ENCODE measurements around the gene LPP. TPM values are rescaled to one million over a fixed set of nuclear protein-coding genes. Genes with fewer than 3 reads are reported as not detected.

The LPP gene
- polyA plus RNA-seq, 3 donors, result 14.1 to 23.2 (median 15.3) TPM

GRCh38 chr3:188860147-188860546 is 706.2 kb downstream of the LPP start:
- 100% methylated on average over 2 of the region's 3 CpGs for WGBS (ENCODE audit: insufficient coverage)
- no peaks in the 10 kb centered on the region for H3K9me3 ChIP-seq (replicated peaks in 1 of 2; ENCODE audit: control insufficient read depth in 1 of 2, insufficient read depth in 1 of 2, low read length in 2 of 2)
- H3K27ac ChIP-seq (ENCODE audit: low read depth in 1 of 2, low read length in 2 of 2), result no peak overlapping the region
- H3K4me1 Mint-ChIP-seq, result peaks cover 8% of the 10 kb centered on the region
- no peak overlapping the region for H3K9ac ChIP-seq (ENCODE audit: insufficient read depth, low read length, poor library complexity, severe bottlenecking)
- H3K36me3 ChIP-seq (replicated peaks in 1 of 2; ENCODE audit: control insufficient read depth in 1 of 2, insufficient read depth in 2 of 2, low read length in 2 of 2), result no peaks in the 10 kb centered on the region
- H3K79me2 ChIP-seq (ENCODE audit: insufficient read depth, low read length), result no peaks in the 10 kb centered on the region
- intact Hi-C loops (cut with micrococcal nuclease), result no loop called here
- TF ChIP-seq CTCF (IDR thresholded peaks at IDR 0.05), result no peak
- H3K4me3 ChIP-seq (replicated peaks in 1 of 3; ENCODE audit: low read depth in 2 of 3, low read length in 3 of 3), result no peak overlapping the region
- DNase-seq, result peak in 1 of 3 donors; percentile 5
- H3K4me2 ChIP-seq (replicated peaks; ENCODE audit: extremely low read depth, low read length, poor library complexity, severe bottlenecking), result no peak overlapping the region
- peaks cover 0 to 2% of the 10 kb centered on the region in 2 donors for H3K36me3 Mint-ChIP-seq
- H3K4me1 ChIP-seq (ENCODE audit: control insufficient read depth in 1 of 2, insufficient read depth in 2 of 2, low read length in 2 of 2), result no peaks in the 10 kb centered on the region
- no peak overlapping the region for H3K27ac Mint-ChIP-seq
- peaks cover 0 to 2% (median 0%) of the 10 kb centered on the region in 3 donors for H3K27me3 Mint-ChIP-seq (ENCODE audit: low read depth in 3 of 3)
- H4K20me1 ChIP-seq (ENCODE audit: insufficient read depth, low read length), result no peaks in the 10 kb centered on the region
- no peak overlapping the region for H2AFZ ChIP-seq (ENCODE audit: insufficient read depth, low read depth, low read length, poor library complexity, severe bottlenecking)
- H3K27me3 ChIP-seq (ENCODE audit: control insufficient read depth in 2 of 2, insufficient read depth in 2 of 2, low read length in 2 of 2), result no peaks in the 10 kb centered on the region
- H3K4me3 Mint-ChIP-seq, result no peak overlapping the region
- no peaks in the 10 kb centered on the region for H3K9me3 Mint-ChIP-seq

GRCh38 chr3:188861842-188862744 is 708.1 kb downstream of the LPP start:
- WGBS (ENCODE audit: insufficient coverage), result 70% methylated on average over 2 of the region's 5 CpGs
- no peaks in the 10 kb centered on the region for H3K9me3 ChIP-seq (replicated peaks in 1 of 2; ENCODE audit: control insufficient read depth in 1 of 2, insufficient read depth in 1 of 2, low read length in 2 of 2)
- no peak for TF ChIP-seq CTCF (IDR thresholded peaks at IDR 0.05)

More at GRCh38 chr3:188861842-188862744, 708.1 kb downstream of the LPP start:
- H3K4me1 Mint-ChIP-seq, result peaks cover 8% of the 10 kb centered on the region
- no peaks in the 10 kb centered on the region for H3K9me3 Mint-ChIP-seq
- H3K27ac Mint-ChIP-seq, result no peak overlapping the region
- no peak overlapping the region for H3K9ac ChIP-seq (ENCODE audit: insufficient read depth, low read length, poor library complexity, severe bottlenecking)
- no peaks in the 10 kb centered on the region for H3K79me2 ChIP-seq (ENCODE audit: insufficient read depth, low read length)
- H3K4me3 ChIP-seq (replicated peaks in 1 of 3; ENCODE audit: low read depth in 2 of 3, low read length in 3 of 3), result no peak overlapping the region
- no peak overlapping the region for H3K27ac ChIP-seq (ENCODE audit: low read depth in 1 of 2, low read length in 2 of 2)
- peaks cover 0 to 2% (median 2%) of the 10 kb centered on the region in 3 donors for H3K27me3 Mint-ChIP-seq (ENCODE audit: low read depth in 3 of 3)
- DNase-seq, result no peak
- peaks cover 0 to 11% of the 10 kb centered on the region in 2 donors for H3K36me3 ChIP-seq (replicated peaks in 1 of 2; ENCODE audit: control insufficient read depth in 1 of 2, insufficient read depth in 2 of 2, low read length in 2 of 2)
- no peak overlapping the region for H3K4me2 ChIP-seq (replicated peaks; ENCODE audit: extremely low read depth, low read length, poor library complexity, severe bottlenecking)
- intact Hi-C loops (cut with micrococcal nuclease), result no loop called here
- no peak overlapping the region for H2AFZ ChIP-seq (ENCODE audit: insufficient read depth, low read depth, low read length, poor library complexity, severe bottlenecking)
- no peaks in the 10 kb centered on the region for H4K20me1 ChIP-seq (ENCODE audit: insufficient read depth, low read length)
- no peaks in the 10 kb centered on the region for H3K4me1 ChIP-seq (ENCODE audit: control insufficient read depth in 1 of 2, insufficient read depth in 2 of 2, low read length in 2 of 2)
- H3K27me3 ChIP-seq (ENCODE audit: control insufficient read depth in 2 of 2, insufficient read depth in 2 of 2, low read length in 2 of 2), result no peaks in the 10 kb centered on the region
- peaks cover 11 to 13% of the 10 kb centered on the region in 2 donors for H3K36me3 Mint-ChIP-seq
- no peak overlapping the region for H3K4me3 Mint-ChIP-seq

Data from CD14-positive monocyte (primary cell).